ENCODE measurements around the gene AFMID. TPM values are rescaled to one million over a fixed set of nuclear protein-coding genes. Genes with fewer than 3 reads are reported as not detected.

Gene AFMID
- total and polyA plus RNA-seq, 9 of the 15 experiments (the other 6 are each of a cell fraction or from before 2014, with no cell fraction given): 62.1 to 188 (median 74.4) TPM

- TF ChIP-seq RNF219 (CRISPR knock-in tag; IDR thresholded peaks at IDR 0.05) (no peak), PRDM10 (IDR thresholded peaks at IDR 0.05; ENCODE audit: partially characterized antibody) (peak; percentile 16), ZNF696 (CRISPR knock-in tag; conservative IDR thresholded peaks at IDR 0.05) (no peak), DEAF1 (CRISPR knock-in tag; IDR thresholded peaks at IDR 0.05) (peak; percentile 69; the same call in 1 of the 2 replicates), ZNF318 (IDR thresholded peaks at IDR 0.05; ENCODE audit: borderline replicate concordance in 1 of 2, low read depth in 1 of 2) (no peak), RNF2 (IDR thresholded peaks at IDR 0.05) (no peak), TOE1 (IDR thresholded peaks at IDR 0.05; ENCODE audit: borderline replicate concordance) (no peak), TOE1 (CRISPR knock-in tag; IDR thresholded peaks at IDR 0.05; ENCODE audit: borderline replicate concordance, low read depth) (no peak), FOXA3 (CRISPR knock-in tag; conservative IDR thresholded peaks at IDR 0.05 in 1 of 2, IDR thresholded peaks at IDR 0.05 in 1 of 2) (no peak), WHSC1 (IDR thresholded peaks at IDR 0.05; ENCODE audit: low read length) (no peak)
Observed at GRCh38 chr17:78176548-78177025, 10.6 kb upstream of the AFMID start (continued).
